ACHN (cell line): ENCODE results near the gene TASOR2.

Experiments used
- DNase-seq: peaks from one replicate; pipeline ENCODE4 v3.0.0-alpha.2; 2015
- in situ Hi-C: cut with HindIII; loops from 2 replicates; pipeline ENCODE4 v1.10.0; 2017; ENCODE audit warnings: low sequenced_read_pairs, low pct_ligation_motif_present, low pct_unique_long_range_greater_than_20kb

Gene TASOR2, protein sequence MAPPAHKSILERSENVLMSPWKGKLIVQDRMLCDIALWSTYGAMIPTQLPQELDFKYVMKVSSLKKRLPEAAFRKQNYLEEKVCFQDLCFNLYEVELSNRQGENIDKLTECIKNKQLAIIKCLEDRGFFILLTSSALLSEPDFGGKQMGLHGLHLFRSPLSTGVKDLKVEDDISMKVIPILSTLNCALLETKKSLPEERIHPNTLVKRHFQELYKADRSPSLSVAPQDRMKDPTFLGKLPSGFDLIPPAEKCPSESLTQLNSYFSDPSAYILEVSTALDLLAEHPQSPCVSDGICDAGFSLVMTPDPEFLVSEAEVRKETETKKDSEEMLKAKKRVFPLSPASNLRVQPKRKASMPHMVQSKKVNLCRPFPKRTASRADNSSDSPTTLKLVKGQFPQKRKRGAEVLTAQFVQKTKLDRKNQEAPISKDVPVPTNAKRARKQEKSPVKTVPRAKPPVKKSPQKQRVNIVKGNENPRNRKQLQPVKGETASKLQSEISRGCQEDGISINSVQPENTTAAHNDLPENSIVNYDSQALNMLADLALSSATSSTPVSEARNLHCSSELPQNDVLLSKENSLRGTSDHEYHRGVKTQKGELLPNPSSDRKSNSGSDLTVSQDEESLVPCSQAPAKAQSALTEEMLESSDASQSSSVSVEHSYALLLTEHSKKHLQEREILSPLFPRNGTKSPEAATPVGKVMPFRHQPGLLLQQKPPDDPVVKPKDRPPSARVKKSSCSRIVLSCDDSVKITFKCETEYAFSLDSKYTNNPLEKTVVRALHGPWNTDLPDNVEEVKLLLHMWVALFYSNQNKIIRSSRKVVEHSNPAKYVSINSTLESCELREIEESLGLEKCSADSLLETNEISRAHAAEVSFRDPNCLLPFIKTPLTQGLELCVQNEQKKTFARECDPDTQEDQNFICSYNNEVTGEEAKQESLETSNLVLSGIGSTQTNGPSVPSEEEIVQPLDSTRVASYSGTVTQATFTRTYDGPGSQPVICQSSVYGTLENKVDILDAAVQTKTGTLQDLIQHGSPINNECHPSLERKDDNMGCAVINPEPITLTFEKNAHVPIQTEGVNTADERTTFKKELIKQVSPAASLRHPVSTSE (N-terminal part only)

GRCh38 chr10:5684318-5684970, at the start of gene TASOR2:
Gene TASOR2 (plus strand): TSS chr10:5684838. CDS start chr10:5720643, 35,805 bp downstream.
- in situ Hi-C loops = no loop called here
- peak; percentile 96 for DNase-seq

DNA sequence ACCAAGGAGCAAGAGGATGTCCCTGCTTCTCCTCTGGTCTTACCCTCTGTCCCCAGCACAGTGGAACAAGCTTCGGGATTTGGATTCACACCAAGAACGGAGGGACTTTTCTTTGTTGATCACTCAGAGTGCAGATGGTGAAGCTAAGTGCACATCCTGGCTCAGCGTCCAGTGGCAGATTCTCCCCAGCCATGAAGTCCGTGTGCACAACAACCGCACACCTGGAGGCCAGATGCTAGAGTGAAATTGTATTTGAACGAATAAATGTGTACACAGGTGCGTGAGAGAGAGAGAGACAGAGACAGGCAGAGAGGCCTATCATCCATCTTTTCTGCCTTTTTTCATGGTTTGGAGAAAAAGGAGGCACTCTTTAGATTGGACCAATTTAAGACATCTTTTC, 49.7 kb upstream of the TASOR2 start:
- no peak for DNase-seq
- in situ Hi-C loops = no loop called here

DNA sequence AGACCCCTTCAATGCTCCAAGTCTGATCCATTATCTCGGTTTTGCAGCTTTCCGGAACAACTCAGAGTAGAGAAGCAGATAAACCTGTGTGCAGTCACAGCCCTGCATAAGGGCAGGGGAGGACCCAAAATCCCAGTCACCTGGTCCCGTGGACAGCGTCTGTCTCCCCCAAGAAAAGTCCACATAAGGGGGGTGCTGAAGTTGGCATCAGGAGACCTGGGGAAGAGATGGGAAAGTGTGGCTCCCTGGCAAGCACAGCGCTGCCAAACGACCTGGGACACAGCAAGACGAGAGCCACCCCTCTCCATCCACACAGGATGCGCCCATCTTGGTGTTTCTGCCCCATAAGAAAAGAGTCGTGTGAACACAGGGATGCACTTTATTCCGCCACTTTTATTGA, 46.1 kb upstream of the TASOR2 start:
- no peak for DNase-seq
- in situ Hi-C loops = no loop called here

- no peak for DNase-seq
- in situ Hi-C loops = no loop called here
These were observed 45.6 kb upstream of the TASOR2 start for GRCh38 chr10:5639066-5639465.

DNA sequence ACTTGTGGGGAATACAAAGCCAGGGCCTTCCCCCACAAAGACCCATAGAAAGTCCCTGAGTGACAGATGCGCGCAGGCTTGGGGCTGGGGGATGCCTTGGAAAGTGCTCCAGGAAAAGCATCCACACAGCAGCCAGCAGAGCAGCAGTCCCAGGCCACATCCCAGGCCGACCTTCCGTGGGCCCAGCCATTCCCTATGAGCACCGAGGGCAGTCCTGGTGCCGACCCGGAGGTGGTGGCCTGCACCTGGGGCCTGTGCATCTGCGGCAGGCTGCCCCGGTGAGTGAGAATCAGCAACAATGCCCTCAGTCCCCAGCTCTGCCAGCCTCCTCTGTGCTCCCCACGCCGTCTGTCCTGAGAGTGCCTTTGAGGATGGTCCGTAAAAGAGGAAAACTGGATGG, 44.6 kb upstream of the TASOR2 start:
- no peak for DNase-seq
- in situ Hi-C loops = no loop called here

- in situ Hi-C loops = no loop called here
- DNase-seq = no peak
These were observed 44.1 kb upstream of the TASOR2 start for GRCh38 chr10:5640501-5640900.

DNA sequence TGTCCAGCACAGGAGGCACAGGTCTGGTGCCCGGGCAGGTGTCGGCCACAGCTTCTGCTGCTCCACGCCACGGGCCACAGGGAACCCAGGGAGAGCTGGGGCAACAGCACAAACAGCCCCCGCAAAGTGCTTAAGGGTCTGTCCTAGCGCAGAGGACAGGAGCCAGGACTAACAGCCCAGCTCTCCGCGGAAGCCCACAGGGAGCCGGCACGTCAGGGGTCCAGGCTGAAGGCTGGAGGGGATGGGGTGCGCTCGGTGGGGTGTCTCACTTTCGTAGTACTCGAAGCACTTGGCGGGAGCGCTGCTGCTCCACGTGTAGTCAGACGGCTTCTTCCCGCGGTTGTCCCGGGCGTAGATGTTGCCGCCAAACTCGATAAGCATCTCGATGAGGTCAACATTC, 43.1 kb upstream of the TASOR2 start:
- in situ Hi-C loops = no loop called here
- no peak for DNase-seq

DNA sequence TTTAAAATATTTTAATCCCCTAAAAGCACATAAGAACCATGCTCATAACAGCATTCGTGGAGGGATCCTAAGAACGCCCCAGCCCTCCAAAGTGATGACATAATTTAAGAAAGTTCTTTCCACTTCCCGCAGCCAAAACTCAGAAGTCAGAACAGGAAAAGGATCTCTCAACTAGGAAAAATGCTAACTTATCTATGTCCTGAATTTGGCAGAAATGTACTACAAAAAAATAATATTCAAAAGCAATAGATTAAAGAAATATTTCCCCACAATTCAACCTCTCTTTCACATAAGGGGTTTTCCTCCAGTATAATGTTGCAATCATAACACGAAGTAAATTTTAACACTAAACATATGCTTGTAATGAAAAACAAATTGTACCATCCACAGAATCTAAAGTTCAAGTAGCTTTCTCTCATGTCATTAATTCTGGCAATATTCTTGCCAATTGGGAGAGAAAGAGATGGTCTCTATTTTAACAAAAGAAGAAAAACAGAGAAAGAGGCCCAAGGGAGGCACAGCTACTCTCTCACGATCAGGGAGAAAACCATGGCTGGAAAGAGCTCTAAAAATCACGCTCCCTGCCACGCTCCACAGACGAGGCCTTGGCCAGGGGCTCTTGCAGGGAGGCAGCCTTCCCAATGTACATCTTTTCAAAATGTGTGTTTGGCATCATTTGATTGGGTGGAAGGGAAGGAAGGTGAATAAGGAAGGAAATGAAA, 41.1 kb upstream of the TASOR2 start:
- no peak for DNase-seq
- in situ Hi-C loops = no loop called here

DNA sequence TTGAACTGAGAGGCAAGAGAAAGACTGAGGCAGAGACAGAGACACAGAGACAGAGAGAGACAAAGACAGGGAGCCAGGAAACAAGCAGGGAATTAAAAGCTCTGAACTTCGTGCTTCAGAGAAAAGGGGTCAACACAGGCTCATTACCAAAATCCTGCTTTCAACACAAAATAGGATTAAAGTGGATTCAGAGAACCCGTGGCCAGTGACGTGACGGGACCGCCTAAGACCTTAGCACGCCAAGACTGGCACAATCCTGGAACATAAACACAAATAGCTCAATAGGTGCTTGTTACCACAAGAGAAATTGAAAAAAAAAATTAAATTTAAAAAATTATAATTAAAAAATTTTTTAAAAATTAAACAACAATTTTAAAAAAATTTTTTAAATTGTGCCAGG, 39.7 kb upstream of the TASOR2 start:
- no peak for DNase-seq
- in situ Hi-C loops = no loop called here

- in situ Hi-C loops = no loop called here
- DNase-seq = no peak
These were observed 39.3 kb upstream of the TASOR2 start for GRCh38 chr10:5645375-5645774.

- no peak for DNase-seq
- in situ Hi-C loops = no loop called here
These were observed 38.6 kb upstream of the TASOR2 start for GRCh38 chr10:5645944-5646617.

GRCh38 chr10:5647507-5648240, 37.0 kb upstream of the TASOR2 start:
- DNase-seq = no peak
- in situ Hi-C loops = no loop called here

- no peak for DNase-seq
- in situ Hi-C loops = no loop called here
These were observed 35.9 kb upstream of the TASOR2 start for GRCh38 chr10:5648494-5649457.

- in situ Hi-C loops = no loop called here
- DNase-seq = no peak
These were observed 34.9 kb upstream of the TASOR2 start for GRCh38 chr10:5649746-5650145.

GRCh38 chr10:5650664-5651387, 33.8 kb upstream of the TASOR2 start:
- in situ Hi-C loops = no loop called here
- DNase-seq = no peak

DNA sequence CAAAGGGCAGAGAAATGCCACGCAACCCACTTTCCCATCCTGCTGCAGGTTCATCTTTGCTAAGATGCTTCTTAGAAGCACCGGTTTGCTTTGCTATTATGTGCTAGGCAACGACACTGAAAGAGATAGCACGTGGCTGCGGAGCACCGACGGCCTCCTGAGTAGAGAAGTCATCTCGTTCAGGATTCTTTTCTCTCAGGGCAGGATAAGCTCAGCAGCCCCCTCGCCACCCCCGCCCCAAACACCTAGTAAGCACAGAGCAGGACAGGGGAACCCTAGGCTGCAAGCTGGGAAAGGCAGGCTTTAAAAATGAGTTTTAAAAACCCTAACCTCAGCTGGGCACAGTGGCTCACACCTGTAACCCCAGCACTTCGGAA, 33.3 kb upstream of the TASOR2 start:
- no peak for DNase-seq
- in situ Hi-C loops = no loop called here
